GM12865 (cell line): ENCODE measurements around the gene COL8A2.

ENCODE experiments used
- DNase-seq: peaks from one replicate; pipeline ENCODE4 v3.0.0; 2010; ENCODE audit warnings: low read depth
- H3K4me3 ChIP-seq: 2 replicates; pipeline ENCODE4 v1.5.1; 2011; ENCODE audit warnings: mild to moderate bottlenecking, low read depth, low read length, control low read depth
- CTCF ChIP-seq: IDR thresholded peaks from 2 replicates; pipeline ENCODE4 v1.5.1; 2011; ENCODE audit warnings: low read length, control low read depth, low read depth, inconsistent platforms; ENCODE audit not compliant: insufficient read depth; ENCODE audit errors: missing control alignments

Gene COL8A2

GRCh38 chr1:36166938-36167905 lies 42.2 kb upstream of the COL8A2 start:
- no peak overlapping the region for H3K4me3 ChIP-seq
- no peak for TF ChIP-seq CTCF
- DNase-seq = no peak

GRCh38 chr1:36166136-36166535 lies 41.1 kb upstream of the COL8A2 start:
- no peak for TF ChIP-seq CTCF
- H3K4me3 ChIP-seq = no peak overlapping the region
- no peak for DNase-seq

- H3K4me3 ChIP-seq = no peak overlapping the region
- no peak for TF ChIP-seq CTCF
- no peak for DNase-seq
Measured at GRCh38 chr1:36165145-36165544, 40.1 kb upstream of the COL8A2 start.

- TF ChIP-seq CTCF = no peak
- no peak overlapping the region for H3K4me3 ChIP-seq
- DNase-seq = no peak
Measured at GRCh38 chr1:36164361-36164760, 39.3 kb upstream of the COL8A2 start.

GRCh38 chr1:36163426-36163825 lies 38.4 kb upstream of the COL8A2 start:
- no peak for DNase-seq
- no peak for TF ChIP-seq CTCF
- no peak overlapping the region for H3K4me3 ChIP-seq

GRCh38 chr1:36162680-36163239 lies 37.7 kb upstream of the COL8A2 start:
- DNase-seq = no peak
- H3K4me3 ChIP-seq = no peak overlapping the region
- no peak for TF ChIP-seq CTCF
